Glutamatergic neuron (in vitro differentiated cells): Measurements from ENCODE around the gene LPCAT1. TPM values are rescaled to one million over a fixed set of nuclear protein-coding genes. Genes with fewer than 3 reads are reported as not detected.
A peak's percentile ranks its signal among the peaks of the same experiment; 100 is the strongest.

Experiments used
- DNase-seq: peaks from one replicate; pipeline ENCODE4 v3.0.0; 2022
- H3K27ac Mint-ChIP-seq: one replicate; pipeline ENCODE4 v1.8.0; 2020; ENCODE audit warnings: mild to moderate bottlenecking, mixed read lengths, inconsistent platforms; ENCODE audit not compliant: unreplicated experiment
- H3K27me3 Mint-ChIP-seq: one replicate; pipeline ENCODE4 v1.8.0; 2020; ENCODE audit warnings: mild to moderate bottlenecking, moderate library complexity, mixed read lengths, inconsistent platforms; ENCODE audit not compliant: unreplicated experiment
- H3K36me3 Mint-ChIP-seq: one replicate; pipeline ENCODE4 v1.8.0; 2020; ENCODE audit warnings: mild to moderate bottlenecking, mixed read lengths, inconsistent platforms; ENCODE audit not compliant: unreplicated experiment
- H3K4me1 Mint-ChIP-seq: one replicate; pipeline ENCODE4 v1.8.0; 2020; ENCODE audit warnings: mild to moderate bottlenecking, low read depth, mixed read lengths, inconsistent platforms; ENCODE audit not compliant: unreplicated experiment
- H3K4me3 Mint-ChIP-seq: one replicate; pipeline ENCODE4 v1.8.0; 2020; ENCODE audit warnings: mild to moderate bottlenecking, mixed read lengths, inconsistent platforms; ENCODE audit not compliant: unreplicated experiment
- H3K9me3 Mint-ChIP-seq: one replicate; pipeline ENCODE4 v1.8.0; 2020; ENCODE audit warnings: mild to moderate bottlenecking, moderate library complexity, mixed read lengths, inconsistent platforms; ENCODE audit not compliant: unreplicated experiment
- CTCF ChIP-seq: fragments of 200-600 bp; sonication (generic); IDR thresholded peaks from one replicate; pipeline ENCODE4 v1.5.0; 2021; ENCODE audit not compliant: partially characterized antibody, unreplicated experiment
- total RNA-seq: library from RNA; stranded (reverse); fragmentation: NEBNext Ultra II Directional; extraction: Animal tissue kit (Norgen Biotek cat#: 25700); gene quantifications from one replicate; pipeline ENCODE4 v1.2.1, GENCODE V29; 2021; ENCODE audit not compliant: unreplicated experiment

LPCAT1 gene
- total RNA-seq, 1 donor from 2014 or later, result 113 TPM

DNA sequence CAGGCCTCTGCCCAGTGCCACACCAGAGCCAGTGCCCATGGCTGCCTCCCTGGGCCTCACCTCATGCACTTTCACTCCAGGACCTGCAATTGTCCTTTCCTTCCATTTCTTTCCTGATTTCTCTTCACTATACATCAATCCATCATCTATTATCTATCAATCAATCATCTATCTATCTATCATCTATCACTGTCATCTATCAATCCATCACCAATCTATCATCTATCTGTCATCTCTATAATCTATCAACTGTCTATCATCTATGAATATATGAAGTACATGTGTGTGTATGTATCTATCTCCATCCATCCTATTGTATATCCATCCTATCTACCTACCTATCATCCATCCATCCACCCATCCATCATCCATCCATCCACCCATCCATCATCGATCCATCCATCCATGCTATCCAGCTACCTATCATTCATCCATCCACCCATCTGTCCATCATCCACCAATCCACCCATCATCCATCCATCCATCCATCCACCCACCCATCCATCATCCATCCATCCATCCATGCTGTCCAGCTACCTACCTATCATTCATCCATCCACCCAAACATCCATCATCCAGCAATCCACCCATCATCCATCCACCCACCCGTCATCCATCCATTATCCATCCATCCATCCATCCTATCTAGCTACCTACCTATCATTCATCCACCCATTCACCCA, 105.4 kb downstream of the LPCAT1 start:
- Mint-ChIP-seq H3K4me1 (peaks cover 3% of the 10 kb centered on the region), H3K27ac (peak overlapping the region; percentile 37), H3K4me3 (no peak overlapping the region), H3K27me3 (peaks cover 8% of the 10 kb centered on the region), H3K9me3 (peaks cover 22% of the 10 kb centered on the region), H3K36me3 (peaks cover 24% of the 10 kb centered on the region)
- DNase-seq, result no peak
- no peak for TF ChIP-seq CTCF

- H3K27ac Mint-ChIP-seq, result no peak overlapping the region
- TF ChIP-seq CTCF, result no peak
- H3K9me3 Mint-ChIP-seq, result peaks cover 22% of the 10 kb centered on the region
- peaks cover 4% of the 10 kb centered on the region for H3K4me1 Mint-ChIP-seq
- H3K36me3 Mint-ChIP-seq, result peaks cover 24% of the 10 kb centered on the region
- peaks cover 8% of the 10 kb centered on the region for H3K27me3 Mint-ChIP-seq
- DNase-seq, result no peak
- no peak overlapping the region for H3K4me3 Mint-ChIP-seq
Observed at GRCh38 chr5:1417586-1418225, 106.1 kb downstream of the LPCAT1 start.

DNA sequence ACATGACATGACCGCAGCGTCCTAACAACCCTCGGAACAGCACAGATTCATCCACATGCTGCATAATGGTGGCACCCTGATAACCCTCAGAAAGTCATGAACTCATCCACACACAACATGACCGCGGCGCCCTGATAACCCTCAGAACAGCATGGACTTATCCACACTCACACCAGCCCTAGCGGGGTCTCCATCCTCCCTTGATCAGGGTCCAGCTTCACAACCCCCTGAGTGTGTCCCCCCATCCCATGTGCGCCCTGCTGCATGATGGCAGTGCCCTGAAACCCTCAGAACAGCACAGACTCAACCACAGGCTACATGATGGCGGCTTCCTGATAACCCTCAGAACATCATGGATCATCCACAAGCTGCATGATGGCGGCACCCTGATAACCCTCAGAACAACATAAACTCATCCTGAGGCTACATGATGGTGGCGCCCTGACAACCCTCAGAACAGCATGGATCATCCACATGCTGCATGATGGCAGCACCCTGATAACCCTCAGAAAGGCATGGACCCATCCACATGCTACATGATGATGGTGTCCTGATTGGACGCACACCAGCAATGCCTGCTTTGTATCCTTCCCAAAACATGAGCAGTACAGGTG, 106.8 kb downstream of the LPCAT1 start:
- Mint-ChIP-seq H3K27ac (no peak overlapping the region), H3K27me3 (peaks cover 11% of the 10 kb centered on the region), H3K9me3 (peaks cover 22% of the 10 kb centered on the region), H3K36me3 (peaks cover 24% of the 10 kb centered on the region), H3K4me1 (peaks cover 8% of the 10 kb centered on the region), H3K4me3 (no peak overlapping the region)
- no peak for TF ChIP-seq CTCF
- DNase-seq, result no peak

- Mint-ChIP-seq H3K4me1 (peaks cover 11% of the 10 kb centered on the region), H3K27me3 (peaks cover 12% of the 10 kb centered on the region), H3K4me3 (no peak overlapping the region), H3K36me3 (peaks cover 24% of the 10 kb centered on the region), H3K27ac (no peak overlapping the region), H3K9me3 (peaks cover 22% of the 10 kb centered on the region)
- no peak for TF ChIP-seq CTCF
- DNase-seq, result no peak
Observed at GRCh38 chr5:1415626-1416360, 108.0 kb downstream of the LPCAT1 start.
